Right atrium auricular region (tissue), 2 donors: ENCODE data around the gene KL. TPM values are rescaled to one million over a fixed set of nuclear protein-coding genes. Genes with fewer than 3 reads are reported as not detected.

Experiments used
- DNase-seq: peaks from one replicate; pipeline ENCODE4 v3.0.0-alpha.2; 2019; ENCODE audit warnings: low spot score
- H3K27ac ChIP-seq, 2 donors: fragments of 200-600 bp; sonication (generic); 1 replicate in 1 of 2; 2 replicates in 1 of 2; pipeline ENCODE4 v1.5.1; 2016 to 2019
- H3K27me3 ChIP-seq, 2 donors: fragments of 200-600 bp; sonication (generic); one replicate each; pipeline versions ENCODE4 v1.5.1 to v1.6.0; 2017 to 2019
- H3K36me3 ChIP-seq: fragments of 200-600 bp; sonication (generic); one replicate; pipeline ENCODE4 v1.5.1; 2016
- H3K4me1 ChIP-seq, 2 donors: fragments of 200-600 bp; sonication (generic); one replicate each; pipeline versions ENCODE4 v1.5.1 to v1.6.0; 2017 to 2019
- H3K4me3 ChIP-seq, 2 donors: fragments of 200-600 bp; sonication (generic); 1 replicate in 1 of 2; 2 replicates in 1 of 2; pipeline ENCODE4 v1.5.1; 2017 to 2019; ENCODE audit warnings: mild to moderate bottlenecking in 1 of 2, moderate library complexity in 1 of 2
- H3K9me3 ChIP-seq, 2 donors: fragments of 200-600 bp; sonication (generic); one replicate each; pipeline ENCODE4 v1.5.1; 2019
- CTCF ChIP-seq, 2 donors: fragments of 200-600 bp; sonication (generic); IDR thresholded peaks; one replicate each; pipeline ENCODE4 v1.5.1; 2019; ENCODE audit warnings: antibody characterized with exemption in 2 of 2
- total RNA-seq, 2 donors: library from RNA; depleted of rRNA; stranded (reverse); fragments of >200 nt; gene quantifications; one replicate each; pipeline ENCODE4 v1.1.0, GENCODE V29; 2016

KL gene
- total RNA-seq, 2 donors from 2014 or later, result 1.4 to 2.4 TPM

- Histone ChIP-seq H3K4me3 (no peak overlapping the region), H3K27me3 (no peaks in the 10 kb centered on the region), H3K4me1 (peaks cover 0 to 47% of the 10 kb centered on the region in 2 donors), H3K36me3 (peaks cover 64% of the 10 kb centered on the region), H3K9me3 (no peaks in the 10 kb centered on the region), H3K27ac (peak overlapping the region; percentile 48 to 57)
- no peak for DNase-seq
- TF ChIP-seq CTCF (IDR thresholded peaks at IDR 0.05), result no peak
Observed at GRCh38 chr13:33108620-33109019, 92.4 kb downstream of the KL start.

GRCh38 chr13:33109271-33109697, 93.1 kb downstream of the KL start:
- no peak overlapping the region for H3K4me3 ChIP-seq
- H3K27me3 ChIP-seq, result no peaks in the 10 kb centered on the region
- peaks cover 70% of the 10 kb centered on the region for H3K36me3 ChIP-seq
- no peak for TF ChIP-seq CTCF (IDR thresholded peaks at IDR 0.05)
- H3K4me1 ChIP-seq, result peaks cover 0 to 49% of the 10 kb centered on the region in 2 donors
- peak overlapping the region; percentile 48 to 57 for H3K27ac ChIP-seq
- no peaks in the 10 kb centered on the region for H3K9me3 ChIP-seq
- no peak for DNase-seq

- Histone ChIP-seq H3K9me3 (no peaks in the 10 kb centered on the region), H3K4me3 (no peak overlapping the region), H3K27ac (peak overlapping the region; percentile 48 to 57), H3K36me3 (peaks cover 72% of the 10 kb centered on the region), H3K27me3 (no peaks in the 10 kb centered on the region), H3K4me1 (peaks cover 0 to 49% of the 10 kb centered on the region in 2 donors)
- no peak for DNase-seq
- TF ChIP-seq CTCF (IDR thresholded peaks at IDR 0.05), result no peak
Observed at GRCh38 chr13:33109801-33110200, 93.6 kb downstream of the KL start.

GRCh38 chr13:33110386-33110712, 94.1 kb downstream of the KL start:
- DNase-seq, result no peak
- TF ChIP-seq CTCF (IDR thresholded peaks at IDR 0.05), result no peak
- peaks cover 0 to 49% of the 10 kb centered on the region in 2 donors for H3K4me1 ChIP-seq
- no peaks in the 10 kb centered on the region for H3K27me3 ChIP-seq
- H3K9me3 ChIP-seq, result no peaks in the 10 kb centered on the region
- peak overlapping the region; percentile 48 to 57 for H3K27ac ChIP-seq
- H3K4me3 ChIP-seq, result no peak overlapping the region
- peaks cover 72% of the 10 kb centered on the region for H3K36me3 ChIP-seq

GRCh38 chr13:33110713-33111413, 94.6 kb downstream of the KL start:
- Histone ChIP-seq H3K27ac (peak overlapping the region; percentile 48 to 57), H3K27me3 (no peaks in the 10 kb centered on the region), H3K4me3 (no peak overlapping the region), H3K36me3 (peaks cover 72% of the 10 kb centered on the region), H3K4me1 (peaks cover 0 to 49% of the 10 kb centered on the region in 2 donors), H3K9me3 (no peaks in the 10 kb centered on the region)
- peak; percentile 79 for DNase-seq
- no peak for TF ChIP-seq CTCF (IDR thresholded peaks at IDR 0.05)
